Measurements from ENCODE around the gene PTGDS. TPM values are rescaled to one million over a fixed set of nuclear protein-coding genes. Genes with fewer than 3 reads are reported as not detected.

Gene PTGDS
- total RNA-seq, 1 donor from 2014 or later, result 0.26 TPM

DNA sequence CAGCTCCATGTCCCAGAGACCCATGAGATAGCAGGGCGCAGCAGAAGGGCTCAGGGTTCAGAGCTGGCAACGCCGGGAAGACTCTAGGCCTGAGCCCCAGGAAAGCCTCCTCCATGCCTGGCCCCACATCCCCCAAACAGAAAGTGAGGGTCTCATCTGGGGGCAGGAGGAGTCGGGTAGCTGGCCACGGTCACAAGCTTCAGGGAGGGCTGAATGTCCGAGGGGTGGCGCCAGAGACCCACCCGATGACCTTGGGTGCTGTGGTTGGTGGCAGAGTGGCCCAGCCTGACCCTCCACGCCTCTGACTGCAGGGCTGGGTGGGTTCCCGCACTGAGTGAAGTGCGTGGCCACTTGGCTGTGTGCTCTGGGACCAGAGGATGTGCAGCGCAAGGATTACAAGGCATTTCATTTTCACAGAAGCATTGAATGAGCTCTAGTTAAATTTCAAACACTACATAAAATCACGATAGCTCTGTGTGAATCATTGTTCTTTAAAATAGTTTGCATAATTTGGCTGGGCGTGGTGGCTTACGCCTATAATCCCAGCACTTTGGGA lies 29.3 kb upstream of the PTGDS start:
- H3K27me3 ChIP-seq (ENCODE audit: control insufficient read depth, insufficient read depth, low read length), result no peaks in the 10 kb centered on the region
- FAIRE-seq (no peak), DNase-seq (ENCODE audit: low read depth) (peak; percentile 29)
- no peak overlapping the region for H3K4me3 ChIP-seq (ENCODE audit: low read depth, low read length)
- no peaks in the 10 kb centered on the region for H3K36me3 ChIP-seq (ENCODE audit: control insufficient read depth, insufficient read depth, low read length)
- TF ChIP-seq, protein P1, sequence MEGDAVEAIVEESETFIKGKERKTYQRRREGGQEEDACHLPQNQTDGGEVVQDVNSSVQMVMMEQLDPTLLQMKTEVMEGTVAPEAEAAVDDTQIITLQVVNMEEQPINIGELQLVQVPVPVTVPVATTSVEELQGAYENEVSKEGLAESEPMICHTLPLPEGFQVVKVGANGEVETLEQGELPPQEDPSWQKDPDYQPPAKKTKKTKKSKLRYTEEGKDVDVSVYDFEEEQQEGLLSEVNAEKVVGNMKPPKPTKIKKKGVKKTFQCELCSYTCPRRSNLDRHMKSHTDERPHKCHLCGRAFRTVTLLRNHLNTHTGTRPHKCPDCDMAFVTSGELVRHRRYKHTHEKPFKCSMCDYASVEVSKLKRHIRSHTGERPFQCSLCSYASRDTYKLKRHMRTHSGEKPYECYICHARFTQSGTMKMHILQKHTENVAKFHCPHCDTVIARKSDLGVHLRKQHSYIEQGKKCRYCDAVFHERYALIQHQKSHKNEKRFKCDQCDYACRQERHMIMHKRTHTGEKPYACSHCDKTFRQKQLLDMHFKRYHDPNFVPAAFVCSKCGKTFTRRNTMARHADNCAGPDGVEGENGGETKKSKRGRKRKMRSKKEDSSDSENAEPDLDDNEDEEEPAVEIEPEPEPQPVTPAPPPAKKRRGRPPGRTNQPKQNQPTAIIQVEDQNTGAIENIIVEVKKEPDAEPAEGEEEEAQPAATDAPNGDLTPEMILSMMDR (IDR thresholded peaks at IDR 0.05; ENCODE audit: insufficient read depth, low read length, severe bottlenecking), result peak; percentile 49

DNA sequence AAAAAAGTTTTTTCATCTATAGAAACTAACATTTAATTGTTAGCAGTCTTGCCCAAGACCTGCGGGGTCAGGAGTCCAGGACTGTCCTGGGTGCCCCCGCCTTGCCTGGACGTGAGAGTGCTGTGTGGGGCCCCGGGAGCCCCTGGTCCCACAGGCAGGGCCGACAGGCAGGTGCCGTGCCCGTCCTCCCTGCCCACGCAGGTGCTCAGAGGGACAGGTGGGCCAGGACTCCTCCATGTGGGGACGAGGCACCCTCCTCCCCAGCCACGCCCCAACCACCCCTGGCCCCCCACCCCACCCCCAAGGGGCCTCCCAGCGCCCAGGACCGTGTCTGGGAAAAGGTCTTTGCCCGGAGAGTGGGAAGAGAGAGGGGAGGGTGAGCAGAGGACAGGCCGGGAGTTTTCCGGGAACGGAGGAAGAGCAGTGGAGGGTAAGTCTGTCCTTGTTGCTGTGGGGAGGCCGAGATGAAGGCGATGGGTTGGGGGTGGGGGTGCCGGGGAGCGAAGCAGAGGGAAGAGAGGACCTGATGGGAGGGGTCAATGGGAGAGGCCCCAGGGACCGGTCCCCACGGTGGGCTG lies 28.0 kb upstream of the PTGDS start:
- Histone ChIP-seq H3K27me3 (ENCODE audit: control insufficient read depth, insufficient read depth, low read length) (no peaks in the 10 kb centered on the region), H3K4me3 (ENCODE audit: low read depth, low read length) (peak overlapping the region; percentile 76), H3K36me3 (ENCODE audit: control insufficient read depth, insufficient read depth, low read length) (no peaks in the 10 kb centered on the region)
- TF ChIP-seq, protein P1 (IDR thresholded peaks at IDR 0.05; ENCODE audit: insufficient read depth, low read length, severe bottlenecking), result no peak
- FAIRE-seq (no peak), DNase-seq (ENCODE audit: low read depth) (no peak)

- H3K4me3 ChIP-seq (ENCODE audit: low read depth, low read length), result peak overlapping the region; percentile 76
- H3K36me3 ChIP-seq (ENCODE audit: control insufficient read depth, insufficient read depth, low read length), result no peaks in the 10 kb centered on the region
- TF ChIP-seq, protein P1 (IDR thresholded peaks at IDR 0.05; ENCODE audit: insufficient read depth, low read length, severe bottlenecking), result peak; percentile 21
- DNase-seq (ENCODE audit: low read depth) (peak; percentile 80), FAIRE-seq (no peak)
- H3K27me3 ChIP-seq (ENCODE audit: control insufficient read depth, insufficient read depth, low read length), result no peaks in the 10 kb centered on the region
Observed at GRCh38 chr9:136949817-136950655, 27.3 kb upstream of the PTGDS start.

- TF ChIP-seq, protein P1 (IDR thresholded peaks at IDR 0.05; ENCODE audit: insufficient read depth, low read length, severe bottlenecking), result no peak
- Histone ChIP-seq H3K4me3 (ENCODE audit: low read depth, low read length) (peak overlapping the region; percentile 76), H3K27me3 (ENCODE audit: control insufficient read depth, insufficient read depth, low read length) (no peaks in the 10 kb centered on the region), H3K36me3 (ENCODE audit: control insufficient read depth, insufficient read depth, low read length) (no peaks in the 10 kb centered on the region)
- DNase-seq (ENCODE audit: low read depth) (no peak), FAIRE-seq (no peak)
Observed at GRCh38 chr9:136950656-136951276, 26.5 kb upstream of the PTGDS start.

- FAIRE-seq (no peak), DNase-seq (ENCODE audit: low read depth) (no peak)
- H3K4me3 ChIP-seq (ENCODE audit: low read depth, low read length), result no peak within 1 kb of the TSS
- no peaks in the 10 kb centered on the region for H3K36me3 ChIP-seq (ENCODE audit: control insufficient read depth, insufficient read depth, low read length)
- TF ChIP-seq, protein P1 (IDR thresholded peaks at IDR 0.05; ENCODE audit: insufficient read depth, low read length, severe bottlenecking), result no peak
- H3K27me3 ChIP-seq (ENCODE audit: control insufficient read depth, insufficient read depth, low read length), result no peaks in the 10 kb centered on the region
Observed at GRCh38 chr9:136951541-136952320, 25.6 kb upstream of the PTGDS start, which contains the start of gene LCN12. TSS of gene LCN12 (plus strand) at chr9:136952273. CDS start at chr9:136952328, 55 bp downstream.
